ENCODE results near the gene TNFAIP2. TPM values are rescaled to one million over a fixed set of nuclear protein-coding genes. Genes with fewer than 3 reads are reported as not detected.
"Not testable (repeated sequence)": the region's sequence is repeated elsewhere in the genome, so short reads cannot be mapped to it uniquely, and the experiment has no call there.

Gene TNFAIP2
- total RNA-seq, 2 experiments from 2014 or later, result 1.7 to 1.8 TPM

- intact Hi-C loops (cut with DNase I, micrococcal nuclease), result no loop called here
- H3K4me1 Mint-ChIP-seq, result no peaks in the 10 kb centered on the region
- no peak overlapping the region for H3K27ac Mint-ChIP-seq
- ChIA-PET CTCF (interaction anchor here (1.1 to 1.6 kb wide), 2 partner anchors 52 to 108 kb away, joined by 3 to 5 read pairs; no protein-coding TSS in a partner anchor), POLR2A (no interaction called here)
- H3K27me3 Mint-ChIP-seq, result no peaks in the 10 kb centered on the region
- ATAC-seq, result no peak
- DNase-seq, result no peak
- no peaks in the 10 kb centered on the region for H3K36me3 Mint-ChIP-seq (ENCODE audit: low read depth)
- no peak overlapping the region for H3K4me3 Mint-ChIP-seq
- no peaks in the 10 kb centered on the region for H3K9me3 Mint-ChIP-seq (ENCODE audit: low read depth)
Measured at GRCh38 chr14:103156651-103157378, 33.6 kb downstream of the TNFAIP2 start.

GRCh38 chr14:103157969-103158368 is 34.7 kb downstream of the TNFAIP2 start:
- ATAC-seq (no peak), DNase-seq (no peak)
- H3K27ac Mint-ChIP-seq, result no peak overlapping the region
- H3K4me3 Mint-ChIP-seq, result no peak overlapping the region
- CTCF ChIA-PET, result interaction anchor here (0.7 to 1.6 kb wide), 3 partner anchors 53 to 1931 kb away, joined by 3 to 5 read pairs (median 3); no protein-coding TSS in a partner anchor
- POLR2A ChIA-PET, result no interaction called here
- H3K9me3 Mint-ChIP-seq (ENCODE audit: low read depth), result no peaks in the 10 kb centered on the region
- intact Hi-C loops (cut with DNase I, micrococcal nuclease), result no loop called here
- no peaks in the 10 kb centered on the region for H3K4me1 Mint-ChIP-seq
- H3K27me3 Mint-ChIP-seq, result no peaks in the 10 kb centered on the region
- no peaks in the 10 kb centered on the region for H3K36me3 Mint-ChIP-seq (ENCODE audit: low read depth)

- Mint-ChIP-seq H3K36me3 (ENCODE audit: low read depth) (no peaks in the 10 kb centered on the region), H3K27me3 (no peaks in the 10 kb centered on the region), H3K27ac (no peak overlapping the region), H3K9me3 (ENCODE audit: low read depth) (no peaks in the 10 kb centered on the region), H3K4me1 (no peaks in the 10 kb centered on the region), H3K4me3 (no peak overlapping the region)
- CTCF ChIA-PET, result interaction anchor here (0.7 to 1.6 kb wide), 2 partner anchors 54 to 1930 kb away, joined by 3 to 5 read pairs; no protein-coding TSS in a partner anchor
- ATAC-seq (no peak), DNase-seq (no peak)
- intact Hi-C loops (cut with DNase I, micrococcal nuclease), result no loop called here
- POLR2A ChIA-PET, result no interaction called here
Measured at GRCh38 chr14:103158688-103159087, 35.4 kb downstream of the TNFAIP2 start.

- CTCF ChIA-PET, result interaction anchor here (0.7 kb wide), 1 partner anchor 131 kb away, joined by 3 read pairs; no protein-coding TSS in a partner anchor
- H3K9me3 Mint-ChIP-seq (ENCODE audit: low read depth), result no peaks in the 10 kb centered on the region
- no peak for ATAC-seq
- no peak for DNase-seq
- H3K27me3 Mint-ChIP-seq, result no peaks in the 10 kb centered on the region
- intact Hi-C loops (cut with DNase I, micrococcal nuclease), result no loop called here
- H3K4me1 Mint-ChIP-seq, result no peaks in the 10 kb centered on the region
- no peaks in the 10 kb centered on the region for H3K36me3 Mint-ChIP-seq (ENCODE audit: low read depth)
- POLR2A ChIA-PET, result no interaction called here
- H3K4me3 Mint-ChIP-seq, result no peak overlapping the region
- H3K27ac Mint-ChIP-seq, result no peak overlapping the region
Measured at GRCh38 chr14:103160321-103161053, 37.2 kb downstream of the TNFAIP2 start.

GRCh38 chr14:103161054-103161397 is 37.8 kb downstream of the TNFAIP2 start:
- ChIA-PET CTCF (interaction anchor here (0.7 kb wide), 1 partner anchor 131 kb away, joined by 3 read pairs; no protein-coding TSS in a partner anchor), POLR2A (no interaction called here)
- no peak for ATAC-seq
- Mint-ChIP-seq H3K36me3 (ENCODE audit: low read depth) (no peaks in the 10 kb centered on the region), H3K4me1 (no peaks in the 10 kb centered on the region), H3K27ac (no peak overlapping the region), H3K4me3 (no peak overlapping the region), H3K9me3 (ENCODE audit: low read depth) (no peaks in the 10 kb centered on the region), H3K27me3 (no peaks in the 10 kb centered on the region)
- intact Hi-C loops (cut with DNase I, micrococcal nuclease), result no loop called here
- no peak for DNase-seq

- POLR2A ChIA-PET, result no interaction called here
- ATAC-seq (no peak), DNase-seq (no peak)
- H3K27ac Mint-ChIP-seq, result no peak overlapping the region
- CTCF ChIA-PET, result interaction anchor here (0.6 to 1.4 kb wide), 2 partner anchors 59 to 415 kb away, joined by 3 read pairs; no protein-coding TSS in a partner anchor
- H3K4me1 Mint-ChIP-seq, result no peaks in the 10 kb centered on the region
- H3K4me3 Mint-ChIP-seq, result no peak overlapping the region
- no peaks in the 10 kb centered on the region for H3K27me3 Mint-ChIP-seq
- intact Hi-C loops (cut with DNase I, micrococcal nuclease), result no loop called here
- no peaks in the 10 kb centered on the region for H3K36me3 Mint-ChIP-seq (ENCODE audit: low read depth)
- H3K9me3 Mint-ChIP-seq (ENCODE audit: low read depth), result no peaks in the 10 kb centered on the region
Measured at GRCh38 chr14:103163199-103163598, 39.9 kb downstream of the TNFAIP2 start.

GRCh38 chr14:103164006-103164405 is 40.7 kb downstream of the TNFAIP2 start:
- intact Hi-C loops (cut with DNase I, micrococcal nuclease), result no loop called here
- H3K9me3 Mint-ChIP-seq (ENCODE audit: low read depth), result no peaks in the 10 kb centered on the region
- H3K36me3 Mint-ChIP-seq (ENCODE audit: low read depth), result no peaks in the 10 kb centered on the region
- ChIA-PET CTCF (interaction anchor here (0.6 to 1.4 kb wide), 2 partner anchors 60 to 416 kb away, joined by 3 read pairs; no protein-coding TSS in a partner anchor), POLR2A (no interaction called here)
- H3K4me3 Mint-ChIP-seq, result no peak overlapping the region
- H3K27ac Mint-ChIP-seq, result no peak overlapping the region
- ATAC-seq (no peak), DNase-seq (no peak)
- no peaks in the 10 kb centered on the region for H3K27me3 Mint-ChIP-seq
- H3K4me1 Mint-ChIP-seq, result no peaks in the 10 kb centered on the region

- Mint-ChIP-seq H3K27ac (no peak overlapping the region), H3K9me3 (ENCODE audit: low read depth) (no peaks in the 10 kb centered on the region), H3K4me3 (no peak overlapping the region), H3K4me1 (no peaks in the 10 kb centered on the region), H3K36me3 (ENCODE audit: low read depth) (no peaks in the 10 kb centered on the region), H3K27me3 (no peaks in the 10 kb centered on the region)
- no peak for DNase-seq
- ATAC-seq, result no peak
- intact Hi-C loops (cut with DNase I, micrococcal nuclease), result no loop called here
- ChIA-PET CTCF (interaction anchor here (1.4 kb wide), 1 partner anchor 60 kb away, joined by 3 read pairs; no protein-coding TSS in a partner anchor), POLR2A (no interaction called here)
Measured at GRCh38 chr14:103164779-103165178, 41.5 kb downstream of the TNFAIP2 start.

GRCh38 chr14:103165323-103165722 is 42.1 kb downstream of the TNFAIP2 start:
- no peaks in the 10 kb centered on the region for H3K36me3 Mint-ChIP-seq (ENCODE audit: low read depth)
- H3K4me3 Mint-ChIP-seq, result no peak overlapping the region
- H3K27me3 Mint-ChIP-seq, result peaks cover 4% of the 10 kb centered on the region
- intact Hi-C loops (cut with DNase I, micrococcal nuclease), result no loop called here
- ChIA-PET POLR2A (no interaction called here), CTCF (no interaction called here)
- DNase-seq (no peak), ATAC-seq (no peak)
- no peak overlapping the region for H3K27ac Mint-ChIP-seq
- peaks cover 3% of the 10 kb centered on the region for H3K9me3 Mint-ChIP-seq (ENCODE audit: low read depth)
- H3K4me1 Mint-ChIP-seq, result no peaks in the 10 kb centered on the region

GRCh38 chr14:103169954-103170353 is 46.7 kb downstream of the TNFAIP2 start:
- no peak for DNase-seq
- peaks cover 16% of the 10 kb centered on the region for H3K27me3 Mint-ChIP-seq
- POLR2A ChIA-PET, result no interaction called here
- CTCF ChIA-PET, result interaction anchor here (0.6 kb wide), 1 partner anchor 13 kb away, joined by 3 read pairs; no protein-coding TSS in a partner anchor
- ATAC-seq, result no peak
- H3K27ac Mint-ChIP-seq, result no peak overlapping the region
- no peaks in the 10 kb centered on the region for H3K36me3 Mint-ChIP-seq (ENCODE audit: low read depth)
- intact Hi-C loops (cut with DNase I, micrococcal nuclease), result no loop called here
- H3K4me1 Mint-ChIP-seq, result no peaks in the 10 kb centered on the region
- H3K4me3 Mint-ChIP-seq, result no peak overlapping the region
- H3K9me3 Mint-ChIP-seq (ENCODE audit: low read depth), result peaks cover 14% of the 10 kb centered on the region

- H3K4me1 Mint-ChIP-seq; ATAC-seq; H3K36me3 Mint-ChIP-seq (ENCODE audit: low read depth); DNase-seq; H3K27ac Mint-ChIP-seq; CTCF ChIA-PET; H3K4me3 Mint-ChIP-seq; intact Hi-C loops (cut with DNase I, micrococcal nuclease): not testable (repeated sequence)
- Mint-ChIP-seq H3K27me3 (peaks cover 18% of the 10 kb centered on the region), H3K9me3 (ENCODE audit: low read depth) (peaks cover 14% of the 10 kb centered on the region)
- POLR2A ChIA-PET, result interaction anchor here (0.6 kb wide), 1 partner anchor 71 kb away, joined by 10 read pairs; no protein-coding TSS in a partner anchor
Measured at GRCh38 chr14:103171206-103171605, 47.9 kb downstream of the TNFAIP2 start.

GRCh38 chr14:103172921-103173320 is 49.7 kb downstream of the TNFAIP2 start:
- peaks cover 14% of the 10 kb centered on the region for H3K9me3 Mint-ChIP-seq (ENCODE audit: low read depth)
- H3K27me3 Mint-ChIP-seq, result peaks cover 18% of the 10 kb centered on the region
- POLR2A ChIA-PET, result no interaction called here
- intact Hi-C loops (cut with DNase I, micrococcal nuclease), result no loop called here
- H3K36me3 Mint-ChIP-seq (ENCODE audit: low read depth), result no peaks in the 10 kb centered on the region
- H3K4me3 Mint-ChIP-seq, result no peak overlapping the region
- no peak for ATAC-seq
- no peak overlapping the region for H3K27ac Mint-ChIP-seq
- no peaks in the 10 kb centered on the region for H3K4me1 Mint-ChIP-seq
- DNase-seq, result no peak
- CTCF ChIA-PET, result interaction anchor here (0.6 kb wide), 1 partner anchor 117 kb away, joined by 3 read pairs; no protein-coding TSS in a partner anchor
